HG02885 (cell line): Measurements from ENCODE around the gene ARHGEF28.

Experiments used
- ATAC-seq: cut with Tn5 transposase; IDR thresholded peaks from one replicate; pipeline ENCODE4 v1.9.1; 2021; ENCODE audit warnings: mild to moderate bottlenecking; ENCODE audit not compliant: unreplicated experiment, poor library complexity

The ARHGEF28 gene

GRCh38 chr5:73911761-73912393, 285.9 kb downstream of the ARHGEF28 start:
- no peak for ATAC-seq

- no peak for ATAC-seq
Observed at GRCh38 chr5:73912821-73913271, 286.9 kb downstream of the ARHGEF28 start.

GRCh38 chr5:73913971-73914370, 288.0 kb downstream of the ARHGEF28 start:
- ATAC-seq, result no peak

DNA sequence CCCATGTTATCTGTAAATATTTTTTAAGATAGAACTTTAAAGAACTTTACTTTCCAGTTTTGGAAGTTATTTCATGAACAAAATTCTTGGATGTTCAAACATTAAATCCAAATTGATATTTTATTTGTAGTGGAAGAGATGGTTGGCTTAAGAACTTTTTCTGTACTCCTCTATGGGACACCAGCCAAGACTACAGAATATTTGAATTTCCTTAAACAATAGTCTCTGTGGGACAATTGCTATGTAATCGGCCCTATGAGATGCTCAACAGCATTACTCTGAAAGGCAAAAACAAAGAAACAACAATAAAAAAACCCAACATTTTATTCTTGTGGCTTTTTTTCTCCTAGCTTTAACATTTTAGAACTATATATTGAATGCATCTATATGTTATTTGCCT, 289.3 kb downstream of the ARHGEF28 start:
- ATAC-seq, result no peak

- no peak for ATAC-seq
Observed at GRCh38 chr5:73917433-73917832, 291.4 kb downstream of the ARHGEF28 start.

DNA sequence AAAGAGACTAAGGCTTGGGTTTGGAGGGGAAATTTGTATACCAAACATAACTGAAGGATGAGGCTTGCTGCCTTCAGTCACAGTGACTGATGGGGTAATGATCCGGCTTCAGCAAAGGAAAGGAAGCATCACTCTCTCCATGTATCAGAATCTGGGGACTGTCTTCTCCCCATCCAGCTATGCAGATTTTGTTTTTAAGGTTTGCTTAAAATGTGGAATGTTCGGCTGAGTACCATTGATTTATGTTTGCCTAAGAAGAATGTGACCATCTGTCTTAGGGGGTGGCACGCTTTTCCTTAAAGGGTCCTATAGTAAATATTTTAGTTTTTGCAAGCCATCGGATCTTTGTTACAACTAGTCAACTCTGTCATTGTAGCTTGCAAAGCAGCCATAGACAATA, 291.9 kb downstream of the ARHGEF28 start:
- ATAC-seq, result no peak

DNA sequence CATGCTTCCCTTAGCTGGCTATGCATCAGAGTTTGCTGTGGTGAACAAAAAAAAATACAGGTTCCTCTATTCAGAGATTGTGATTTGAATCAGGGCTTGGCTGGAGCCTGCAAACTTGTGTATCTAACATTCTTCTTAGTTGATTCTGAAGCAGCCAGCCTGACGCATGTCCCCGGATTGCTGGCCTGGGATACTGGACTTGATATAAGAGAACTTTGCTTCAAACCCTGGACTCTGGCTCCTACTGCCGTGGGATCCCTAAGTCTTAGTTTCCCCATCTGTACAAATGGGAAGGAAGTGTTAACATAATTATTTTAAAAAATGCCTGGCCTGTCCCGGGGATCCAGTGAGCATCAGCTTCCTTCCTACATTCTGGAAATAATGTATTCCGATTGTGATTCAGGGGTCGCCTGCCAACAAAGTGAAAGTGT, 292.8 kb downstream of the ARHGEF28 start:
- no peak for ATAC-seq

DNA sequence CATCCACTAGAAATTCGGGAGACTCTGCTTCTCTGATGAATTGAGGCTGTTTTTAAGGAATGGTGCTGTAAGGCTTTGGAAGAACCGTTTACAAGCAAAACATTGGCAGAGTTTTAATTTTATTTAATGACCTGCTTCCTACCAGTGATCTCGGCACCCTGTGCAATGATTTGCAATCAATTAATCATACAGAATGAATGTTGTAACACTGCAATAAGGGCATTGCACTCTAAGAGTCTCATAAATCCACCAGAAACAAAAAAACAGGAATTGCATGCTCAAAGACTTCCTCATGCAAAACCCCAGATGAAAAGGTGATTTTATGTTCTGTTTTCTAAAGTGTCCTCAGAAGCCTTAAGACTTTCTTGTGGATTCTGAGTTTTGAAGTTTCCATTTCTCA, 295.7 kb downstream of the ARHGEF28 start:
- no peak for ATAC-seq

DNA sequence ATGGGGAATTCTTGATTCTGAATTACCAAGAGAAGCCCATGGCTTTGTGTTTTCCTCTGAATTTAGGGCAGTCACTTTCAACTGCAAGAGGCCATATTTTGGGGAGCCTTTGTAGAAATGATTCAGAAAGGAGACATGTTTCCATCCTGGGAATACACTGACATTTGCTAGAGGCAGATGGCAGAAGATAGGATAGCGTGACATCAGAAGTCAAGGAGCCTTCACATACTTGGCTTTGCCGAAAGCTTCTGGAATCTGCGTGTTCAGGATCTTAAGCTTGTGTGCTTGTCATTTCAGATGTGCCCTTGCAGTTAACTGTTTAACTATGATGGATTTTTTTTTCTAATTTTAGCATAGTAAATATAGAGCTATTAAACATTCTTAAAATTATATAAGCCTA, 296.2 kb downstream of the ARHGEF28 start:
- ATAC-seq, result no peak

DNA sequence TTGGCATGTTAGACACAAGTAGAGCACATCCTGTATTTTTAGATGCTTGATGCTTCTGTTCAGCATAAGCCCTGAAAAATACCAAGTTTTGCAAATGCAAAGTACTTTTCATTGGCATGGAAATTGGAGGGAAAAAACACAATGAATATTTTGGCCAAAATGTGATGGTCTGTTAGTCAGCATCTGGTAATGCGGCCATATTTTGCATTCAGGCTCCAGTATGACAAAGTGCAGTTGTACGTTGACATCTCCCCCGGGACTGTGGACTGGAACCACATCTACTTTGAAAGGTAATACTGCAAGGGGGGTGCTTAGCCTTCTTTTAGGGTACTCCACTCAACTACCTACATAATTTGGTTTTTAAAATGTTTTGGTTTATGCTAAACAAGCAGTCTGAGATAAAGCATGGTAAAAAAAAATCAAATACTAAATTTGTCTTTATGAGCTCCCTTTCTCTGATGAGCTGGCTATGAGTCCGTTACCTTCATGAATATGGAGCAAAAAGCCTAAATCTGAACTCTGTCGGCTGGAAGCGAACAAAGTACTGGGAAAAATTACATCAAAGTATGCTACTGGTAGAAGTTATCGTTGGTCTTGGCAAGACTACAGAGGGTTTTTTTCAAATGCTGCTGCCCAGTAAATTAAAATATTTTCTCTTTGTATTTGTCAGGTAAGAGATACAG, 297.0 kb downstream of the ARHGEF28 start:
- no peak for ATAC-seq

DNA sequence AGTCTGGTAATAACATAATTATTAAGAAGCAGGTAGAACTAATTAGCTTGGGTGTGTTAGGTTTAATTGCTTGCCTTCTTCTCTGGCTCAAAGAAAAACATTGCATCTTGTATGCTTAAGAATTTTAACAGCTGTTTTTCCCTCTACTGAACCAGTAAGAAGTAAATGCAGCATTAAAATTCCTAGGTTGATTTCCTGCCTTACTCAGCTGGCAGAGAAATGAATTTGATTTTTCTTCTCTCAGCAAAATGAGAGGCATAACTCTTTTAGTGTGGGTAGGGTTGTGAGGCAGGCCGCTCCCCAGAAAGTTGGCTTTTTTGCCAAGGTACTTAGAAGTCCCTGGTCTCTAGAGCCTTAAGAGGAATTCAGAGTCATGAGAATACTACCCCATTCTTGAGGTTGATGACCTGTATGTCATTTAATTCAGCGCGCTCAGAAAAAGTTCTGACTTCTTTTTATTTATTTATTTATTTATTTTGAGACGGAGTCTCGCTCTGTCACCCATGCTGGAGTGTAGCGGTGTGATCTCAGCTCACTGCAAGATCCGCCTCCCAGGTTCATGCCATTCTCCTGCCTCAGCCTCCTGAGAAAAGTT, 302.6 kb downstream of the ARHGEF28 start:
- ATAC-seq, result no peak

DNA sequence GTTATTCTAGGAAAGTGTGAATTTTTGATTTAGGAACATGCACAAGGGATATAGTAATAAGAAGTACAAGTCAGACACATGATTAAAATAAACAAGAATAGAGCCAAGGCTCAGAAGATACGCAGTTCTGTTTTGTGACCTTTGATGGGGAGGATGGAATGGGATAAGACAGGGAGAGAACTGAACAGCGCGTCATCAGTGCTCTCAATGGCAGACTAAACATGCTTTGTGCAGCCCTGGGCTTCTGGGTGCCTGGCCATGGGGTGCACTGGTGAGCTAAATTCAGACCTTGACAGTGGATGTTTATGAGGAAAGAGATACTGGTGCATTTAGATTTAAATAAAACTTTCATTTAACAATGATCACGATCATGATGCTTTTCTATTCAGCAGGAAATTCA, 309.7 kb downstream of the ARHGEF28 start:
- no peak for ATAC-seq

- ATAC-seq, result no peak
Observed at GRCh38 chr5:73938280-73938937, 312.4 kb downstream of the ARHGEF28 start.

DNA sequence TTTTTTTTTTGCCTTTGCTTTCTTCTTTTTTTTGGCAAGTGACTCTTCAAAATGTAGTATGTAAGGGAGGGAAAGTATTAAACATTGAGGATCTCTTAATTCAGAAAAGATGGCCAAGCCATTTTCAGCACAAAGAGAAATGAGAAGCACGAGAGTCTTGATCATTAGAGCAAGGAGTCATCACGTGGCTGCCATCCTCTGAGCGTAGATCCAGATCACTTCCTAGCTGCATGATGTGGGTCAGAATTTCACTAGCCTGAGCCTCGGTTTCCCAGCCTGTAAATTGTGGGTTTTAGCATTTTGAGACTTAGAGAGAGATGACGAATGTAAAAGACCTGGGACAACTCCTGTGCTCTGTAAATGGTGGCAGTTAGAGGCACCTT, 312.9 kb downstream of the ARHGEF28 start:
- ATAC-seq, result no peak

DNA sequence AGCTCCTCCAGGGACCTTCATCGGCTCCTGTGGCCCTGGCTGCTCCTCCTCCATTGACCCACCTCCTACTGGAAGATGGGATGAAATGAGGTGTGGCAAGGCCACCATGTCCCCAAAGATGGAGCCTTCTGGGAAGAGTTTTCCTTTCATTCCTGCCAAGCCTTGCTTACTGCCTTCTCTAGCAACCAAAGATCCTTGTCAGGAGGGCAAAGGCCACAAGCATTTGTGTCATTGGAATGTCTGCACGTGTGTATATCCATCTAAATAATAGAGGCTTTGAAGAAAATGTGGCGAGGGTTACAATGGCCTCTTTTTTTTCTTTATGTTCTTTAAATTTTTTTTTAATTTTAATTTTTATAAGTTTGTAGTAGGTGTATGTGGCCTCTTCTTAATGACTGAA, 313.6 kb downstream of the ARHGEF28 start:
- ATAC-seq, result no peak

DNA sequence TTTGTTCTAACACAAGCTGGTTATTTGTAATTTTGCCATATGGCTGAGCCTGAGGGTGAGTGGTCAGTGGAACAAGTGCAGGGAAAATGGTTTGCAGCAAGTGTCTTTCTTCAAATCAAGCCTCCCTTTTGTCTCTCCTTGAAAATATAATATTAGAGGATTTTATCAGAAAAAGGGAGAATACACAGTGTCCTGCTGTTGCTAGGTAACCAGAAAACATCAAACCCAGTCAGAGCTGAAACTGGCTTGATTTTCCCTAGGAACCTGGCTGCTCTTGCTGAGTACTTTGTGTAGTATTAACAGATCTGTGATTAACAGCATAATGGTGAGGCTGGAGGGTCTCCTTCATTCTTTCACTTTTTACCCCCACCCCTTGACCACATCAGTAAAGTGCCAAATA, 314.0 kb downstream of the ARHGEF28 start:
- no peak for ATAC-seq

DNA sequence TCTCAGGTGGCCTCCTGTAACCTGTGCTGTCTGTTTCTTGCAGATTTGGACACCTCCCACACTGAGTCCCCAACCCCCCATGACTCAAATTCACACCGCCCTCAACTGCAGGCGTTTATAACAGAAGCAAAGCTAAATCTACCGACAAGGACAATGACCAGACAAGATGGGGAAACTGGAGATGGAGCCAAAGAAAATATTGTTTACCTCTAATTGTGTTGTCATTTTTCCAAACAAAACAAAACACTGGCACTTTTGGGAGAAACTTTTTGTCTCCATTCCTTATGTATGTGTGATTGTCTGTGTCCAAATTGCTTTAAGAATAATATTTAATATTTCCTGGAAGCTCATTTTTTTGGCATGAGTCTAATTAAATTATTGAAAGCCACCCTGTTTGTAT, 314.8 kb downstream of the ARHGEF28 start:
- no peak for ATAC-seq

DNA sequence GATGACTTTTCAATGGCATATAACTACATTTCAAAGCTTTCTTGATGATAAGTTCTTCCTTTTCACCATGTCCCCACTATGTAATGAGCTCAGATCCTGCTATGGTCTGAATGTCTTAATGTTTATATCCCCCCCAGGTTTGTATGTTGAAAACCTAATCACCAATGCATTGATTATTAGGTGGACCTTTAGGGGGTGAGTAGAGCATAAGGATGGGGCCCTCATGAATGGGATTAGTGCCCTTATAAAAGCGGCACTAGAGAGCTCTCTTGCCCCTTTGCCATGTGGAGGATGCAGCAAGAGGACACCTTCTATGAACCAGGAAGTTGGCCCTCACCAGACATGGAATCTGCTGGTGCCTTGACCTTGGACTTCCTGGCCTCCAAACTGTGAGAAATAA, 316.8 kb downstream of the ARHGEF28 start:
- ATAC-seq, result no peak

- ATAC-seq, result no peak
Observed at GRCh38 chr5:73943397-73943796, 317.4 kb downstream of the ARHGEF28 start.

DNA sequence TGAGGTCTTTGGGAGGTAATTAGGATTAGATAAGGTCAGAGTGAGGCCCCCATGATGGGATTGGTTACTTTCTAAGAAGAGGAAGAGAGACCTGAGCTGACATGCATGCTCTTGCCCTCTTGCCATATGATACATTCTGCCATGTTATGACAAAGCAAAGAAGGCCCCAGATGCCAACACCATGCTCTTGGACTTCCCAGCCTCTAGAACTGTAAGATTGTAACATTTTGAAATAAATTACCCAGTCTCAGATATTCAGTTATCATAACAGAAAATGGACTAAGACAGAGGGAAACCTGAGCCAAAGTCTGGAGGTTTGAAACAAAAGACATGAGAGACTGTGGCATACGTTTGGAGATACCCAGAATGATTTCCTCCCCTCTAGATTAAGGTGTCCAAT, 318.6 kb downstream of the ARHGEF28 start:
- no peak for ATAC-seq

DNA sequence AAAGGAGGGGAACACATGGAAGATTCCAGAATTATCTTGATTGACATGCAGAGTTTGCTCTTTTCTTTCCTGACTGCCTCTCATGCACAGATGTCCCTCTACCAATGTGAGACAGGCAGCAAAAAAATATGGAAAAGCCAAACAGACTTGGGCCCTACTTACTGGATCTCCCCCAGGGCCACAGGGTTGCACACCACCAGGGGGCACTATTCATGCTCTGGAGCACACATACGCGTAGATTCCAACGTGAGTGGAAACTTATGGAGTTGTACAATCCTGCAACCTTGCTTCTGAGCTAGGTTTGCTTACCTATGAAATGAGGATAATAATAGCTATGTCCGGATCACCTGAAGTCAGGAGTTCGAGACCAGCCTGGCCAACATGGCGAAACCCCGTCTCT, 319.5 kb downstream of the ARHGEF28 start:
- ATAC-seq, result no peak
